Stimulated activated naive CD8-positive, alpha-beta T cell treated with anti-CD3 and anti-CD28 coated beads, Interleukin-15, amount 100 ng/mL, for 72 hours (primary cell): ENCODE results near the gene LRRK1.
A peak's percentile ranks its signal among the peaks of the same experiment; 100 is the strongest.
"Not testable (repeated sequence)": the region's sequence is repeated elsewhere in the genome, so short reads cannot be mapped to it uniquely, and the experiment has no call there.

Experiments used
- ATAC-seq: fragments of 150-1000 bp; cut with Tn5 transposase; 2 replicates; pipeline ENCODE4 v1.10.0; 2021; ENCODE audit warnings: mild to moderate bottlenecking, moderate library complexity
- DNase-seq, 2 donors: peaks; one replicate each; pipeline ENCODE4 v3.0.0; 2021 to 2022
- H3K27ac Mint-ChIP-seq, 2 donors: one replicate each; pipeline ENCODE4 v1.8.0; 2022; ENCODE audit warnings: mild to moderate bottlenecking in 2 of 2, mixed read lengths in 2 of 2, moderate library complexity in 2 of 2
- H3K27me3 Mint-ChIP-seq: one replicate; pipeline ENCODE4 v1.8.0; 2022; ENCODE audit warnings: mixed read lengths
- H3K4me1 Mint-ChIP-seq: one replicate; pipeline ENCODE4 v1.8.0; 2022; ENCODE audit warnings: mild to moderate bottlenecking, mixed read lengths
- H3K4me3 Mint-ChIP-seq, 2 donors: one replicate each; pipeline ENCODE4 v1.8.0; 2022; ENCODE audit warnings: mild to moderate bottlenecking in 2 of 2, mixed read lengths in 2 of 2, moderate library complexity in 1 of 2
- H3K9me3 Mint-ChIP-seq, 2 donors: one replicate each; pipeline ENCODE4 v1.8.0; 2022; ENCODE audit warnings: mixed read lengths in 2 of 2

The LRRK1 gene

DNA sequence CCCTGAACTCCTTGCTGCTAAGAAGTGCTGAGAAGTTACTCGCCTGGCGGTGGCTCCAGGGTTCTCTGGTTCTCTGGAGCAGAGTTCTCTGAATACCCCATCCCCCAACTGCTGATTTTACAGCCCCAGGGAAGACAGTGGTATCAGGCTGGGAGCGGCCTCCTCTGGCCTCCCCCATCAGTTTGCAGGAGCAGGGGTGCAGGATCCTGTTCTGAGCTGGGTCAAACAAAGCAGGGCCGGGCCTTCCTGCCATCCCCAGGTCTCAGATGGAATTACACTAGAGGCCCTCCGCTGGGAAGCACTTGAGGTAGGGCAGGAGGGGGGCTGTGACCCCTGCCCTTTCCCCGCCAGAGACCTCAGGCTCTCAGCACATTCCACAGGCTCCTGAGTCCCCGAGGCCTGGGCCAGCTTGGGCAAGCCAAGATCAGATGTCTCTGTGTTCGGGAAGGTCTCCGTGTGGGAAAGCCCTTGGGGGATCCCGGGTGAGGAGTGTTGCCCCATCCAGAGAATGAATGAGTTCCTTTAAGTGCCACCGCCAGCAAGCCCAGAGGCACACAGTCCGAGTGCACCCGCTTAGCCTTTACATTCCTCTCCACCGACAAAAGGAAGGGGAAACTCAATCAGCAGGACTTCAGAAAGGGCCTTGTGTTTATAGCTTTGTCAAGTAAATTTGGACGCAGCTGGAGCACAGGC lies 149.9 kb downstream of the LRRK1 start:
- Mint-ChIP-seq H3K27ac (no peak overlapping the region), H3K9me3 (no peaks in the 10 kb centered on the region)
- no peak for DNase-seq

DNA sequence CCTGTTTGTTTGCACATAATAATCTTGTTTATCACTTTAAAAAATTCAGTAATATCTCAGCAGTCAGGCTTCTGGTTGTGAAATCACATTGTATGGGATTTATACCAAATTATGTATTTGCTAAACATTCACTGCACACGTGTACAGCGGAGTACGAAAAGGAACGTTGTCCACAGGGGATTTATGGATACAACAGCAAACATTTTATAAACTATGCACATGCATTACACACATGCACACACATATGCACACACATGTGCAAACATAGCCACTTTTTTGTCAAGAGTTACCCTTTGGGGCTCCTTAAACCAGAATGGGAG lies 150.5 kb downstream of the LRRK1 start:
- Mint-ChIP-seq H3K4me3 (no peak overlapping the region), H3K9me3 (no peaks in the 10 kb centered on the region), H3K4me1 (peaks cover 17% of the 10 kb centered on the region), H3K27ac (no peak overlapping the region), H3K27me3 (peaks cover 9% of the 10 kb centered on the region)
- DNase-seq (no peak), ATAC-seq (no peak)

More for the DNA sequence above, 149.9 kb downstream of the LRRK1 start:
- H3K4me1 Mint-ChIP-seq, result peaks cover 17% of the 10 kb centered on the region
- H3K4me3 Mint-ChIP-seq, result no peak overlapping the region
- ATAC-seq, result peak; percentile 10
- H3K27me3 Mint-ChIP-seq, result peaks cover 9% of the 10 kb centered on the region

DNA sequence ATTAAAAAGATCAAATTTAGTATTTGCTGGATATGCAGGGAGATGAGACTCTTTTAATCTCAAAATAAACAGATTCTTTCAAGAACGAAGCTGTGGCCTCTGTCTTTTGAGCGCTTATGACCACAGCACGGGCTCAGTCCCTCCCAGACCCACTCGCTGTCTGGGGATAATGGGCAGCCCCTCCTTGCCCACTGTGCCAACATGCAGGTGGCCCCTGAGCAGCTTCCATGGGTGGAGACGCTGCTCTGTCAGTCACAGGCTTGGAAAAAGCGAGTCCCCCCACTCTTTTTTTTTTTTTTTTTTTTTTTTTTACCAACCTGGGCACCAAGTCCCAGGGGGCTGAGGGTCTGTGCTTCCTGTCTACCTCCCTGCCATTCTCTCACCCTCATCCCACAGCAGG lies 150.9 kb downstream of the LRRK1 start:
- H3K27ac Mint-ChIP-seq, result peak overlapping the region; percentile 80 to 88
- H3K4me1 Mint-ChIP-seq, result peaks cover 17% of the 10 kb centered on the region
- no peaks in the 10 kb centered on the region for H3K9me3 Mint-ChIP-seq
- peaks cover 9% of the 10 kb centered on the region for H3K27me3 Mint-ChIP-seq
- H3K4me3 Mint-ChIP-seq, result peak overlapping the region in 1 of 2 donors; percentile 12
- no peak for ATAC-seq
- DNase-seq, result no peak

DNA sequence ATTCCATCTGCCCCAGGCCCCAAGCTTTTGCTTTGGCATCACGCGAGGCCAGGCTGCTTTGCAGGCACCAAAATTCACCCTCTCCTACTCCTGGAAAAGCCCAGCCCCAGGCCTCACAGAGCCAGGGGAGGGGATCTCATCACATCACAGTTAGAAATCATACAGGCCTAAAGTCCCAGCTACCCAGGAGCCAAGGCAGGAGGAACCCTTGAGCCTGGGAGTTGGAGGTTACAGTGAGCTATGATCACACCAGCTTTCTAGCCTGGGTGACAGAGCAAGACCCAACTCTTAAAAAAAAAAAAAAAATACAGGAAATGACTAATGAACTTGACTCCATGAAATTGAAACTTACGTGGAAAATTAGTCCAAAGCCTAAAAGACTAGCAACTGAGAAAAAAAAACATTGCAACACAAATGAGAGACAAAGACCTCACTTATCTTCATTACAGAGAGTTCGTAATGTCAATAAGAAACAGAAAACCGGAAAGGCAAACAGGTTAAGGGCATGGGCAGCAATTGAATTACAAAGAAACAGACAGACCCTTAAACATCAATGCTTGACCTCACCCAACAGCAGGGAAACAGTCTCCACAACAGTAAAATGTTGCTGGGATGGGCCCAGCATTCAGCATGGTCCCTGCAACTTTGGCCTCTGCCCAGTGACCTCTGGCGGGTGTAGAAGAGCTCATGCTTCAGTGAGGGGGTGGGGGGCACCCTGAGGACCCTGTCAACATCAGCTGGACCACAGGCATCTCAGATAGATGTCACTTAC lies 151.5 kb downstream of the LRRK1 start:
- Mint-ChIP-seq H3K27me3 (peaks cover 9% of the 10 kb centered on the region), H3K4me1 (peaks cover 17% of the 10 kb centered on the region), H3K9me3 (no peaks in the 10 kb centered on the region), H3K4me3 (peak overlapping the region in 1 of 2 donors; percentile 12), H3K27ac (peak overlapping the region; percentile 80 to 88)
- ATAC-seq, result peak; percentile 61
- no peak for DNase-seq

DNA sequence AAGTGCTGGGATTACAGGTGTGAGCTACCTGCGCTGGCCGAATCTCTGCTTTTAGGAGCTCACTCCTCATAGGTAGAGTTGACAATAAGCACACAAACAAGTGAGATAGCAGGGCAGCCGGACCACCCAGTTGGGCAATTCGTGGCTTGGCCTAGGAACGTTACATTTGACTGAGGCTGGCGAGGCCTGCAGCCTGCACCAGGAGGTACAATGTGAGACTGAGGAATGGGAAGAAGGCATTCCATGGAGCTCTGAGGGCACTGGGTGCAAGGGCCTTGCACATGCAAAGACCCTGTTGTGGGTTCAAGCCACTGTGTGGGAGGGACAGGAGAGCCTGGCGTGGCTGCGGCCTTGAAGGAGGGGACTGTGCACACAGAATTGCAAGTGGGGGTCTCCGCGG lies 152.5 kb downstream of the LRRK1 start:
- Mint-ChIP-seq H3K27ac (peak overlapping the region in 1 of 2 donors; percentile 11), H3K27me3 (peaks cover 9% of the 10 kb centered on the region), H3K4me1 (peaks cover 17% of the 10 kb centered on the region), H3K4me3 (no peak overlapping the region), H3K9me3 (no peaks in the 10 kb centered on the region)
- ATAC-seq (no peak), DNase-seq (no peak)

DNA sequence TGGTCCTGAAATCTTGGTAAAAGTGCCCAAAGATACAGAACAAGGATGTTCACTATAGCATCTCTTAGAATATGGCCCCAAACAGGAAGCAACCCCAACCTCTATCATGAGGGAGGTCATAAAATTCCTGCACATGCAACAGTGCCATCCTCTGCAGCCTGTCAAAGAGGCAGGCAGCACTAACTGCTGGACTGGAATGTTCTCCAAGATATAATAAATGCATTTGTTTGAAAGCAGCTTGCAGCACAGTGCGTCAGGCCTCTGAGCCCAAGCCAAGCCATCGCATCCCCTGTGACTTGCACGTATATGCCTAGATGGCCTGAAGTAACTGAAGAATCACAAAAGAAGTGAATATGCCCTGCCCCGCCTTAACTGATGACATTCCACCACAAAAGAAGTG lies 153.1 kb downstream of the LRRK1 start:
- not testable (repeated sequence) for H3K27me3 Mint-ChIP-seq, H3K4me3 Mint-ChIP-seq, H3K9me3 Mint-ChIP-seq, DNase-seq, ATAC-seq, H3K27ac Mint-ChIP-seq
- peaks cover 17% of the 10 kb centered on the region for H3K4me1 Mint-ChIP-seq

DNA sequence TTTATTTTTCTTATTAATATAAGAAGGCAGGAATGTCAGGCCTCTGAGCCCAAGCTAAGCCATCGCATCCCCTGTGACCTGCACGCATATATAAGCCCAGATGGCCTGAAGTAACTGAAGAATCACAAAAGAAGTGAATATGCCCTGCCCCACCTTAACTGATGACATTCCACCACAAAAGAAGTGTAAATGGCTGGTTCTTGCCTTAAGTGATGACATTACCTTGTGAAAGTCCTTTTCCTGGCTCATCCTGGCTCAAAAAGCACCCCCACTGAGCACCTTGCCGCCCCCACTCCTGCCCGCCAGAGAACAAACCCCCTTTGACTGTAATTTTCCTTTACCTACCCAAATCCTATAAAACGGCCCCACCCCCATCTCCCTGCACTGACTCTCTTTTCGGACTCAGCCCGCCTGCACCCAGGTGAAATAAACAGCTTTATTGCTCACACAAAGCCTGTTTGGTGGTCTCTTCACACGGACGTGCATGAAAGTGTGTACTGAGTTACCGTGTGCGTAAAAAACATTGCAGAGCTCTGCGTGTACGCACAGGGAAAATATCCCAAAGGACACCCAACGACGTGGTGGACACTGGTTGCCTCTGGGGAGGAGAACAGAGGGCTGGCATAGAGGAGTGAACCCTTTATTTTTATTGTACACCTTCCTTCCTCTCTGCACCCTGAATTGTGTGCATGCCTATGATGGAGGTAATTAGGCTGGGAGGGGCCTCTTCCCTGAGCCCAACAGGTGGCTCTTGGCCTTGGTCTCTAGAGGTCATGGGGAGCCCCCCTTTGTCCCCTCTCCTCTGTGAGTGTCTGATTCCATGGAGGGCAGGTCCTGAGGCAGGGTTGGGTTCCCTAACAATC lies 158.9 kb downstream of the LRRK1 start:
- not testable (repeated sequence) for H3K4me3 Mint-ChIP-seq, H3K27me3 Mint-ChIP-seq, DNase-seq, ATAC-seq, H3K4me1 Mint-ChIP-seq, H3K27ac Mint-ChIP-seq, H3K9me3 Mint-ChIP-seq

DNA sequence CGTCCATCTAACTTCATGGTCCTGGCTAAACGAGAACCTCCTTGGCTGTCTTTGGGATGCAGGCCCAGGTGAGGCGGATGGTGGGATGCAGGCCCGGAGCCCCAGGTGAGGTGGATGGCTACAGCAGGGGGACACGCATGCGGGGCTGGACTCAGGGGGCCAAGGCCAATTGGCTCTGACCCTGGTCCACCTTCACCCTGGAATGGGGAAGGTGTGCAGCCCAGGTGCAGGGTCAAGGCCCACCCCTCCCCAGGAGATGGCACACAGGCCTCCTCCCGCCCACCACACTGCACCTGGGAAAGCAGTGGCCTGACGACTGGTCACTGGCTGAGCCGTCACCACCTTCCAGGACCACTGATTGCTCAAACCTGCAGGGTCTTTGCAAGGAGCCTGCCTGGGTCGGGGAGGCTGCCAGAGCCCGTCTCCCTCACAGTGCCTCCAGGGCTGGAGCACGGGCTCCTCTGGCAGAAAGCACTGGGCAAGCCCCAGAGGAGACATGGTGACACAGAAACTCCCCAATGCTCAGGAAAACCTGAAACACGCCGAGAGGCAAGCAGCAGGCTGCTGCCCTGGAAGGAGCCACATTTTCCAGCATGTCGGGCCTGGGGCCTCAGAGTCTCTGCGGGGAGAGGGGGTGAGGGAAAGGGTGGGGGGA lies 159.6 kb downstream of the LRRK1 start:
- ATAC-seq (no peak), DNase-seq (no peak)
- Mint-ChIP-seq H3K27me3 (no peaks in the 10 kb centered on the region), H3K4me1 (no peaks in the 10 kb centered on the region), H3K4me3 (no peak overlapping the region), H3K9me3 (no peaks in the 10 kb centered on the region), H3K27ac (no peak overlapping the region)

DNA sequence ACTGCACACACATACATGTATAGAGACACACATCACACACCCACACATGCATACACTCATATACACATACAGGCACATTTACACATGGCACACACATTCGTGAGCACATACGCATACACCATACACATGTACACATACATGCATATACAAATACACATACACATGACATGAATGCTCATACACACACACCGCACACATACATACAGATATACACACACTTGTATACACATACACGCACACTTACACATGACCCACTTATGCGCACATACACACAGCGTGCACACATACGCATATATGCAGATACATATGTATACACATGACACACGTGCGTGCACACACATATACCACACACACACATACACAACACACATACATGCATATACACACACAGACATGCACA lies 162.7 kb downstream of the LRRK1 start:
- Mint-ChIP-seq H3K27ac (no peak overlapping the region), H3K27me3 (peaks cover 7% of the 10 kb centered on the region), H3K4me1 (no peaks in the 10 kb centered on the region), H3K4me3 (no peak overlapping the region), H3K9me3 (no peaks in the 10 kb centered on the region)
- ATAC-seq (no peak), DNase-seq (no peak)

DNA sequence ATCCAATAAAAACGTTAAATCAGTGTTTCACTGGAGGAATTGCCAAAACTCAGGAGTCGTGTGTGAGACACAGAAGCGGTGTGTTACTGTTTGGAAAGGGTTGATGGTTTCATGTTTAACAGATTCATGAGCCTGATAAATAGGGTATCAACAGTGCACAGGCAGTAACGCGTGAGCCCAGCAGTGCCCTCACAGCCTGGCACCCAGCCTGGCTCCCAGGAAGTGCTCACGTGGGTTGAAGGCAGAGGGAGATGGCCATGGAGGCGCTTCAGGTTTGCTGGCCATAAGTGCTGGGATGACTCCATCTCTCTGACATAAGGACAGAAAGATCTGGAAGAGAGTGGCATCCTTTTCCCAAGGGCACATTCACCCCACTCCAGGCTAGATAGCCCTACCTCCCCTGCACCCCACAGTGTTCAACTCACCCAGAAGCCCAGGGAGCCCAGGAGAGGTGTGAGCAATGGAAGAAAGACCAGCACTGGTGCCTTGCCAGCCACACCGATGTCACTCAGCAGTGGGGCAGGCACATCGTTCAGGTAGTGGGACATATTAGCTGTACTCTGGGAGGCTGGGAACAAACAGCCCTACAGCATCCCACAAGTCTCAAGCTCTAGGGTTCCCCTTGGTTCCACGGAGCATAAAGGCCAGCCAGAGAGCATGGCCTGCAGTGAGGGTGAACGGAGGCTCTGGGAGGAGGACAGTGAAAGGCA lies 164.3 kb downstream of the LRRK1 start:
- Mint-ChIP-seq H3K27ac (no peak overlapping the region), H3K4me3 (no peak overlapping the region), H3K9me3 (no peaks in the 10 kb centered on the region), H3K27me3 (peaks cover 7% of the 10 kb centered on the region), H3K4me1 (peaks cover 3% of the 10 kb centered on the region)
- DNase-seq (no peak), ATAC-seq (no peak)

DNA sequence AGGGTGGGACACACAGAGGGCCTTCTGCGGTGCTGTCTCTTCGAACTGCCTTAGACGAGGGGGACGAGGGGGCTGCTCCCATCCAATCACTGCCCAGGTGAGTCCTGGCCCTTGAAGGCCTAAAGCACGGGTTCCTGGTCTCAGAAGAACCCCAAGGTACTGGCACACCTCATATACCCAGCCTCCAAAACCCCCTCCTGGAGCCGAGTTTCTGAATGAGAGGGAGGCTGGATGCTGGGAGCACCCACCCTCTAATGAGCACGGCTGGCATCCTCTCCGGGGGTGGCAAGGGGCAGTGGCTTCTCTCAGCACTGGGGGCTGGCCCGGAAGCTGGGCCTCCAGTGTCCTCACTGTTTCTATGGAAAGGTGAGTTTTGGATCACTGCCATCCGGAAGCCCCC lies 165.6 kb downstream of the LRRK1 start:
- H3K4me3 Mint-ChIP-seq, result no peak overlapping the region
- no peak for ATAC-seq
- no peak for DNase-seq
- no peak overlapping the region for H3K27ac Mint-ChIP-seq
- peaks cover 7% of the 10 kb centered on the region for H3K27me3 Mint-ChIP-seq
- H3K4me1 Mint-ChIP-seq, result peaks cover 5% of the 10 kb centered on the region
- no peaks in the 10 kb centered on the region for H3K9me3 Mint-ChIP-seq

DNA sequence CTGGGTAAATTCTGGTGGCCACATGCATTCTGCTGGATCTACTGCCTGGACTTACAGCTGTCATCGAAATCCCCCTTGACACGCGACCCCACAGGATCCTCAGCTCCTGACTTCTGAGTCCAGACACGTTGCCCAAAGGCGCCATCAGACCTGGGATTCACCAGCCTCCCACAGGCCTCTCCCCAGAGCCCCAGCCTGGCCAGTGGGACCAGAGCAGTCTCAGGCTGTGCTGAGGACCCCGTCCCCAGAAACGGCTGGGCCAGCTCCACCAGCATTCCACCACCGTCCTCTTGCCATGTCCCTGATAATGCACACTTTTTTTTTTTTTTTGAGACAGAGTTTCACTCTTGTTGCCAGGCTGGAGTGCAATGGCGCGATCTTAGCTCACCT lies 166.1 kb downstream of the LRRK1 start:
- ATAC-seq (no peak), DNase-seq (no peak)
- no peak overlapping the region for H3K4me3 Mint-ChIP-seq
- peaks cover 7% of the 10 kb centered on the region for H3K27me3 Mint-ChIP-seq
- H3K4me1 Mint-ChIP-seq, result peaks cover 5% of the 10 kb centered on the region
- no peak overlapping the region for H3K27ac Mint-ChIP-seq
- no peaks in the 10 kb centered on the region for H3K9me3 Mint-ChIP-seq

DNA sequence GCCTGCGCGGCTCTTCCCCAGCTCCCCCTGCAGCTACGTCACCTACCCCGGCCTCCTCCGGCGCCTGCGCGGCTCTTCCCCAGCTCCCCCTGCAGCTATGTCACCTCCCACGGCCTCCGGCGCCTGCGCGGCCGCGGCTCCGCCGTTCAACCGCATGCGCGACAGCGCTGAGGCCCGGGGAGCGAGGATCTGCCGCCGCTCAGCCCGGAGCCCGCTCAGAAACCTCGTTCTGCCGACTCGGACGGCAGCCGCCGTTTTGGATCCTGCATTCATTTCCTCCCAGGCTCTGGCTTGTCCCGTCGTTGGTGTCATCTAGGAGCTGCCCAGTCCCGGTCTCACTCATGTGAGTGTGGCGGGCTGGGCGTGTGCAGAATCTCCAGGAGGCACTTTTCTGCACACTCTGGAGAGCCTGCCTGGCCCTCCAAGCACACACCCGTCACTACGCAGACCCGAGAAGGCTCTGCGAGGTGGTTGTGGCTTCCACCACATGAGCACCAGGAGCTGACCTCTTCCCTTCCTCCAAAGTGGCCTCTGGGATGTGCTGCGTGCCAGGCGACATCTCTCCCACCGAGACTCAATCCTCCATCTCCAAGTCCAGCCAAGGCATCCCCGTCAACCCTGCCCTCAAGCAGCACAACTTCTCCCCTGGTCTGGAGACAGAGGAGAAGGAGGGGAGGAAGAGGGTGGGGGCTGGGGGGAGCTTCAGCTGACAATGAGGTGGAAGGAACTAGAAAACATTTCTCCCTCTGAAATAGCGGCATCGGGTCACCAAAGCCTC lies 167.4 kb downstream of the LRRK1 start:
- Mint-ChIP-seq H3K4me3 (no peak overlapping the region), H3K4me1 (peaks cover 5% of the 10 kb centered on the region), H3K27ac (no peak overlapping the region), H3K27me3 (peaks cover 7% of the 10 kb centered on the region), H3K9me3 (no peaks in the 10 kb centered on the region)
- ATAC-seq (no peak), DNase-seq (no peak)

DNA sequence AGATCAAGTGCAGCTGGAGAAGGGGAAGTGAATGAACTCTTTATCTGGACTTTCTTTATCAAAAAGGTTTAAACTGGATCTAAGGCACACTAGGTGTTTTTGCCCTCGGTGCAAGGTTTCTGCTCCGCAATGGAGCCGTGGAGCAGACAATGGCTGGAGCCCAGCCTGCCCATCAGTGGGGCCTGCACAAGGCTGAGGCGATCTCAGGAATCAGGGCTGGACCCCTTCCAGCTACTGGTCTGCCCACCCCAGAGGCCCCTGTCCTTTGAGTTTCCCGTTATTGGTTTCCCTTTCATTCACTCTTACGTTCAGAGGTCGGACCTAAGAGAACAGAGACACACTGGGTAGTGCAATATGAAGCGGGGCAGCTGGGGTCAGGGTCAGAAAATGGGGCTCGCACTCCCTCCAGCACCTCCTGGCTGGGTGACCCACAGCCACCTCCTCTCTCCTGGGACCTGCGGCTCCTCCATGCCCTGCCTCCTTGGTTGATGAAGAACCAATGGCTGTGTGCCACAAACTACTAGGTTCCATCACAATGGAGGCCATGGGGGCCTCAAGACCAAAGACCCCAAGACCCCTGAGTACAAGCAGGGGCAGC lies 168.1 kb downstream of the LRRK1 start:
- H3K4me1 Mint-ChIP-seq, result peaks cover 5% of the 10 kb centered on the region
- peaks cover 7% of the 10 kb centered on the region for H3K27me3 Mint-ChIP-seq
- no peak overlapping the region for H3K27ac Mint-ChIP-seq
- H3K4me3 Mint-ChIP-seq, result no peak overlapping the region
- no peak for ATAC-seq
- DNase-seq, result no peak
- H3K9me3 Mint-ChIP-seq, result no peaks in the 10 kb centered on the region
